K562 (cell line): ENCODE measurements around the gene UBR4. TPM values are rescaled to one million over a fixed set of nuclear protein-coding genes. Genes with fewer than 3 reads are reported as not detected.

Experiments
- CHD4 ChIP-seq: fragments of 200-600 bp; sonication (generic); IDR thresholded peaks from 3 replicates; pipeline ENCODE4 v1.6.1; 2012; ENCODE audit warnings: low read depth, mild to moderate bottlenecking, mixed read lengths, low read length, inconsistent platforms; ENCODE audit not compliant: insufficient read depth, insufficient replicate concordance, poor library complexity, severe bottlenecking
- ETV5 ChIP-seq: sonication (generic); formaldehyde crosslinking; IDR thresholded peaks from 2 replicates; pipeline ENCODE4 v1.4.0; 2020; ENCODE audit warnings: low read depth, mild to moderate bottlenecking, missing genetic modification reagents
- HDAC3 ChIP-seq: fragments of 450-650 bp; IDR thresholded peaks from 2 replicates; pipeline ENCODE4 v1.6.1; 2018; ENCODE audit warnings: borderline replicate concordance, mild to moderate bottlenecking, moderate library complexity; ENCODE audit not compliant: partially characterized antibody
- IFI16 ChIP-seq: fragments of 250-450 bp; sonication (Bioruptor Pico); IDR thresholded peaks from 2 replicates; pipeline ENCODE4 v2.1.2; 2022; ENCODE audit warnings: mild to moderate bottlenecking, inconsistent platforms
- MCM2 ChIP-seq: fragments of 450-650 bp; IDR thresholded peaks from 2 replicates; pipeline ENCODE4 v1.6.1; 2017; ENCODE audit warnings: low read depth, mild to moderate bottlenecking
- NELFE ChIP-seq: IDR thresholded peaks from 2 replicates; pipeline ENCODE4 v1.6.1; 2011; ENCODE audit warnings: mild to moderate bottlenecking; ENCODE audit not compliant: insufficient read depth, insufficient read length
- RBM25 ChIP-seq: fragments of 200-400 bp; formaldehyde crosslinking; IDR thresholded peaks from 2 replicates; pipeline ENCODE4 v1.6.1; 2018; ENCODE audit warnings: low read length, low read depth, moderate library complexity; ENCODE audit not compliant: severe bottlenecking
- SAFB ChIP-seq: fragments of 200-400 bp; formaldehyde crosslinking; IDR thresholded peaks from 2 replicates; pipeline ENCODE4 v1.6.1; 2017; ENCODE audit warnings: low read depth, low read length, borderline replicate concordance
- SIN3A ChIP-seq, 2 experiments: fragments of 150-350 bp in 1 of 2; IDR thresholded peaks; 2 replicates each; pipeline ENCODE4 v1.6.1; 2011 to 2016; ENCODE audit warnings: borderline replicate concordance in 2 of 2, low read depth in 2 of 2, low read length in 2 of 2, mild to moderate bottlenecking in 2 of 2, moderate library complexity in 2 of 2; ENCODE audit not compliant: control insufficient read depth in 1 of 2
- SMAD3 ChIP-seq: fragments of 450-650 bp; formaldehyde crosslinking; conservative IDR thresholded peaks from 2 replicates; pipeline ENCODE4 v1.4.0; 2020; ENCODE audit warnings: mild to moderate bottlenecking
- SMARCA5 ChIP-seq: fragments of 450-650 bp; IDR thresholded peaks from 2 replicates; pipeline ENCODE4 v1.6.1; 2016
- ZFP36 ChIP-seq: fragments of 150-350 bp; IDR thresholded peaks from 2 replicates; pipeline ENCODE4 v1.6.1; 2018; ENCODE audit warnings: low read length, low read depth; ENCODE audit not compliant: partially characterized antibody
- ZMIZ1 ChIP-seq, 2 experiments: fragments of 150-350 bp in 1 of 2; IDR thresholded peaks; 2 replicates each; pipeline ENCODE4 v1.6.1; 2012 to 2016; ENCODE audit warnings: low read depth in 2 of 2, low read length in 2 of 2, mild to moderate bottlenecking in 1 of 2, moderate library complexity in 1 of 2
- ZNF444 ChIP-seq: fragments of 250-450 bp; sonication (Bioruptor Pico); IDR thresholded peaks from 2 replicates; pipeline ENCODE4 v1.4.0; 2020; ENCODE audit warnings: mild to moderate bottlenecking, moderate library complexity
- ZNF586 ChIP-seq: fragments of 450-650 bp; formaldehyde crosslinking; conservative IDR thresholded peaks from 2 replicates; pipeline ENCODE4 v1.4.0; 2020; ENCODE audit warnings: mild to moderate bottlenecking, moderate library complexity
- ZNF589 ChIP-seq: fragments of 200-800 bp; sonication (Bioruptor generic); IDR thresholded peaks from 2 replicates; pipeline ENCODE4 v1.6.1; 2016; ENCODE audit warnings: low read depth, missing genetic modification characterization, missing compliant biosample characterization
- polyA plus RNA-seq, 8 experiments: library from polyadenylated mRNA; depleted of rRNA in 4 of 8; stranded (reverse) in 5 of 8; unstranded in 3 of 8; fragments of >200 nt; fragmentation: Nextera tagmentation in 2 of 8; fragmentation: Illumina TruSeq in 1 of 8; extraction: Ambion mirVana in 2 of 8; extraction: Trizol in 1 of 8; gene quantifications; 2 replicates each; pipeline versions ENCODE4 v1.2.1 to v1.2.3, GENCODE V29; 2011 to 2014; ENCODE audit warnings: inconsistent platforms in 1 of 8, missing spikeins in 1 of 8
- total RNA-seq, 7 experiments: library from RNA; depleted of rRNA in 6 of 7; stranded (reverse); fragments of >200 nt in 6 of 7; fragmentation: Illumina TruSeq in 2 of 7; extraction: Trizol in 2 of 7; gene quantifications; 2 replicates each; pipeline versions ENCODE4 v1.2.1 to v1.2.3, GENCODE V29; 2011 to 2021; ENCODE audit warnings: low replicate concordance in 1 of 7
- TF ChIP-seq, protein P1 (sequence below), 2 experiments: fragments of 450-650 bp; IDR thresholded peaks; 2 replicates each; pipeline ENCODE4 v1.6.1; 2018; ENCODE audit warnings: mild to moderate bottlenecking in 2 of 2, low read depth in 1 of 2; ENCODE audit not compliant: partially characterized antibody in 2 of 2

Gene UBR4
- total and polyA plus RNA-seq, 9 of the 15 experiments (the other 6 are each of a cell fraction or from before 2014, with no cell fraction given), result 55.4 to 277 (median 123) TPM

- TF ChIP-seq SIN3A (IDR thresholded peaks at IDR 0.05; ENCODE audit: borderline replicate concordance in 2 of 2, control insufficient read depth in 1 of 2, low read depth in 2 of 2, low read length in 2 of 2) (peak in 1 of 2 experiments; percentile 35; a peak in 1 of 4 replicates), CHD4 (no peak), HDAC3 (no peak), ZNF589 (CRISPR knock-in tag) (0 out of 2 replicates have a peak, but pooled peaks have one; percentile 2), RBM25 (no peak), ZNF444 (no peak), ETV5 (CRISPR knock-in tag) (no peak), ZFP36 (no peak), MCM2 (no peak), ZNF586 (CRISPR knock-in tag) (no peak), SMAD3 (CRISPR knock-in tag) (no peak), SMARCA5 (no peak), IFI16 (CRISPR knock-in tag) (no peak), ZMIZ1 (IDR thresholded peaks at IDR 0.05; ENCODE audit: low read depth in 2 of 2, low read length in 2 of 2) (no peak), NELFE (no peak), SAFB (no peak)
- TF ChIP-seq, protein P1, sequence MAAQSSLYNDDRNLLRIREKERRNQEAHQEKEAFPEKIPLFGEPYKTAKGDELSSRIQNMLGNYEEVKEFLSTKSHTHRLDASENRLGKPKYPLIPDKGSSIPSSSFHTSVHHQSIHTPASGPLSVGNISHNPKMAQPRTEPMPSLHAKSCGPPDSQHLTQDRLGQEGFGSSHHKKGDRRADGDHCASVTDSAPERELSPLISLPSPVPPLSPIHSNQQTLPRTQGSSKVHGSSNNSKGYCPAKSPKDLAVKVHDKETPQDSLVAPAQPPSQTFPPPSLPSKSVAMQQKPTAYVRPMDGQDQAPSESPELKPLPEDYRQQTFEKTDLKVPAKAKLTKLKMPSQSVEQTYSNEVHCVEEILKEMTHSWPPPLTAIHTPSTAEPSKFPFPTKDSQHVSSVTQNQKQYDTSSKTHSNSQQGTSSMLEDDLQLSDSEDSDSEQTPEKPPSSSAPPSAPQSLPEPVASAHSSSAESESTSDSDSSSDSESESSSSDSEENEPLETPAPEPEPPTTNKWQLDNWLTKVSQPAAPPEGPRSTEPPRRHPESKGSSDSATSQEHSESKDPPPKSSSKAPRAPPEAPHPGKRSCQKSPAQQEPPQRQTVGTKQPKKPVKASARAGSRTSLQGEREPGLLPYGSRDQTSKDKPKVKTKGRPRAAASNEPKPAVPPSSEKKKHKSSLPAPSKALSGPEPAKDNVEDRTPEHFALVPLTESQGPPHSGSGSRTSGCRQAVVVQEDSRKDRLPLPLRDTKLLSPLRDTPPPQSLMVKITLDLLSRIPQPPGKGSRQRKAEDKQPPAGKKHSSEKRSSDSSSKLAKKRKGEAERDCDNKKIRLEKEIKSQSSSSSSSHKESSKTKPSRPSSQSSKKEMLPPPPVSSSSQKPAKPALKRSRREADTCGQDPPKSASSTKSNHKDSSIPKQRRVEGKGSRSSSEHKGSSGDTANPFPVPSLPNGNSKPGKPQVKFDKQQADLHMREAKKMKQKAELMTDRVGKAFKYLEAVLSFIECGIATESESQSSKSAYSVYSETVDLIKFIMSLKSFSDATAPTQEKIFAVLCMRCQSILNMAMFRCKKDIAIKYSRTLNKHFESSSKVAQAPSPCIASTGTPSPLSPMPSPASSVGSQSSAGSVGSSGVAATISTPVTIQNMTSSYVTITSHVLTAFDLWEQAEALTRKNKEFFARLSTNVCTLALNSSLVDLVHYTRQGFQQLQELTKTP (IDR thresholded peaks at IDR 0.05; ENCODE audit: low read depth in 1 of 2, partially characterized antibody in 2 of 2), result peak; percentile 19 to 20
Observed at GRCh38 chr1:19210772-19211549, 895 bp upstream of the UBR4 start (continued).
